Effector memory CD8-positive, alpha-beta T cell (primary cell): ENCODE results near the gene CLEC4A.
"Not testable (repeated sequence)": the region's sequence is repeated elsewhere in the genome, so short reads cannot be mapped to it uniquely, and the experiment has no call there.

Experiments used
- ATAC-seq: fragments of 150-1000 bp; cut with Tn5 transposase; replicated peaks from 2 replicates; pipeline ENCODE4 v1.10.0; 2021; ENCODE audit warnings: mild to moderate bottlenecking, moderate library complexity
- DNase-seq, 3 experiments: peaks; one replicate each; pipeline ENCODE4 v3.0.0; 2021
- H3K27ac Mint-ChIP-seq, 2 donors: one replicate each; pipeline ENCODE4 v1.8.0; 2022; ENCODE audit warnings: mild to moderate bottlenecking in 2 of 2, mixed read lengths in 2 of 2, moderate library complexity in 2 of 2
- H3K27me3 Mint-ChIP-seq, 2 donors: one replicate each; pipeline ENCODE4 v1.8.0; 2022; ENCODE audit warnings: mixed read lengths in 2 of 2
- H3K36me3 Mint-ChIP-seq: one replicate; pipeline ENCODE4 v1.8.0; 2022; ENCODE audit warnings: mild to moderate bottlenecking, moderate library complexity, mixed read lengths; ENCODE audit not compliant: insufficient read depth
- H3K4me1 Mint-ChIP-seq, 2 donors: one replicate each; pipeline ENCODE4 v1.8.0; 2022; ENCODE audit warnings: low read depth in 2 of 2, mixed read lengths in 2 of 2
- H3K4me3 Mint-ChIP-seq, 2 donors: one replicate each; pipeline ENCODE4 v1.8.0; 2022; ENCODE audit warnings: mild to moderate bottlenecking in 2 of 2, mixed read lengths in 2 of 2, moderate library complexity in 2 of 2
- H3K9me3 Mint-ChIP-seq, 2 donors: one replicate each; pipeline ENCODE4 v1.8.0; 2022; ENCODE audit warnings: mixed read lengths in 2 of 2
- total RNA-seq, 9 experiments: gene quantifications; one replicate each; lab custom pipeline; 2026; lab: John Stamatoyannopoulos, UW

Gene CLEC4A
- 0 to 0.42 (median 0.12) reads per million in 9 experiments for total RNA-seq

- DNase-seq (no peak), ATAC-seq (no peak)
- Mint-ChIP-seq H3K27me3 (no peaks in the 10 kb centered on the region), H3K4me3 (no peak within 1 kb of the TSS), H3K4me1 (no peaks in the 10 kb centered on the region), H3K27ac (no peak within 1 kb of the TSS), H3K36me3 (peaks cover 1% of the 10 kb centered on the region), H3K9me3 (no peaks in the 10 kb centered on the region)
Observed at GRCh38 chr12:8123124-8123912, at the start of gene CLEC4A. TSS of gene CLEC4A (plus strand) at chr12:8123617. CDS start at chr12:8123879, 262 bp downstream.

- no peak for ATAC-seq
- Mint-ChIP-seq H3K36me3 (no peaks in the 10 kb centered on the region), H3K27ac (no peak overlapping the region), H3K9me3 (no peaks in the 10 kb centered on the region), H3K4me1 (peaks cover 6 to 13% of the 10 kb centered on the region in 2 donors), H3K27me3 (no peaks in the 10 kb centered on the region), H3K4me3 (no peak overlapping the region)
- no peak for DNase-seq
Observed at GRCh38 chr12:8075935-8076334, 47.5 kb upstream of the CLEC4A start.

GRCh38 chr12:8076366-8076765, 47.1 kb upstream of the CLEC4A start:
- ATAC-seq, result no peak
- H3K27ac Mint-ChIP-seq, result no peak overlapping the region

GRCh38 chr12:8077207-8077606, 46.2 kb upstream of the CLEC4A start:
- no peak for DNase-seq
- Mint-ChIP-seq H3K4me1 (peaks cover 6 to 17% of the 10 kb centered on the region in 2 donors), H3K4me3 (no peak overlapping the region), H3K36me3 (peaks cover 7% of the 10 kb centered on the region), H3K27ac (peak overlapping the region in 1 of 2 donors; percentile 99), H3K9me3 (no peaks in the 10 kb centered on the region), H3K27me3 (no peaks in the 10 kb centered on the region)
- no peak for ATAC-seq

More at GRCh38 chr12:8076366-8076765, 47.1 kb upstream of the CLEC4A start:
- no peak for DNase-seq
- no peaks in the 10 kb centered on the region for H3K27me3 Mint-ChIP-seq
- H3K36me3 Mint-ChIP-seq, result peaks cover 2% of the 10 kb centered on the region
- H3K9me3 Mint-ChIP-seq, result no peaks in the 10 kb centered on the region
- no peak overlapping the region for H3K4me3 Mint-ChIP-seq
- H3K4me1 Mint-ChIP-seq, result peaks cover 6 to 16% of the 10 kb centered on the region in 2 donors

- peaks cover 16% of the 10 kb centered on the region for H3K36me3 Mint-ChIP-seq
- peak overlapping the region in 1 of 2 donors; percentile 8 for H3K4me3 Mint-ChIP-seq
- H3K4me1 Mint-ChIP-seq, result peaks cover 8 to 28% of the 10 kb centered on the region in 2 donors
- H3K27ac Mint-ChIP-seq, result peak overlapping the region; percentile 13 to 99
- H3K27me3 Mint-ChIP-seq, result no peaks in the 10 kb centered on the region
- peak; percentile 50 to 51 (median 51) for DNase-seq
- H3K9me3 Mint-ChIP-seq, result no peaks in the 10 kb centered on the region
- peak; percentile 12 for ATAC-seq
Observed at GRCh38 chr12:8078398-8078797, 45.0 kb upstream of the CLEC4A start.

- no peak overlapping the region for H3K4me3 Mint-ChIP-seq
- ATAC-seq (no peak), DNase-seq (no peak)
- no peaks in the 10 kb centered on the region for H3K9me3 Mint-ChIP-seq
- peak overlapping the region; percentile 13 to 99 for H3K27ac Mint-ChIP-seq
- H3K27me3 Mint-ChIP-seq, result no peaks in the 10 kb centered on the region
- H3K4me1 Mint-ChIP-seq, result peaks cover 11 to 33% of the 10 kb centered on the region in 2 donors
- peaks cover 16% of the 10 kb centered on the region for H3K36me3 Mint-ChIP-seq
Observed at GRCh38 chr12:8078916-8079315, 44.5 kb upstream of the CLEC4A start.

GRCh38 chr12:8080120-8080519, 43.3 kb upstream of the CLEC4A start:
- Mint-ChIP-seq H3K27me3 (no peaks in the 10 kb centered on the region), H3K36me3 (peaks cover 16% of the 10 kb centered on the region), H3K4me1 (peaks cover 20 to 44% of the 10 kb centered on the region in 2 donors), H3K4me3 (peak overlapping the region in 1 of 2 donors; percentile 97), H3K27ac (peak overlapping the region; percentile 5 to 99), H3K9me3 (no peaks in the 10 kb centered on the region)
- DNase-seq (no peak), ATAC-seq (no peak)

- Mint-ChIP-seq H3K27ac (peak overlapping the region; percentile 92 to 99), H3K27me3 (no peaks in the 10 kb centered on the region), H3K9me3 (no peaks in the 10 kb centered on the region), H3K4me1 (peaks cover 23 to 47% of the 10 kb centered on the region in 2 donors), H3K36me3 (peaks cover 27% of the 10 kb centered on the region), H3K4me3 (peak overlapping the region; percentile 82 to 97)
- DNase-seq (peak; percentile 7 to 27 (median 18)), ATAC-seq (no peak)
Observed at GRCh38 chr12:8081251-8081920, 42.0 kb upstream of the CLEC4A start.

GRCh38 chr12:8082808-8083100, 40.7 kb upstream of the CLEC4A start:
- Mint-ChIP-seq H3K9me3 (no peaks in the 10 kb centered on the region), H3K27ac (peak overlapping the region; percentile 92 to 99), H3K4me3 (peak overlapping the region; percentile 82 to 97), H3K4me1 (peaks cover 23 to 53% of the 10 kb centered on the region in 2 donors), H3K36me3 (peaks cover 27% of the 10 kb centered on the region), H3K27me3 (no peaks in the 10 kb centered on the region)
- no peak for DNase-seq
- ATAC-seq, result no peak

GRCh38 chr12:8084351-8084750, 39.1 kb upstream of the CLEC4A start:
- Mint-ChIP-seq H3K36me3 (peaks cover 33% of the 10 kb centered on the region), H3K4me1 (peaks cover 36 to 62% of the 10 kb centered on the region in 2 donors)

GRCh38 chr12:8087666-8088065, 35.8 kb upstream of the CLEC4A start:
- no peak for DNase-seq
- Mint-ChIP-seq H3K9me3 (no peaks in the 10 kb centered on the region), H3K4me3 (peak overlapping the region; percentile 75 to 81), H3K27ac (peak overlapping the region; percentile 92 to 94), H3K36me3 (peaks cover 53% of the 10 kb centered on the region), H3K4me1 (peaks cover 31 to 46% of the 10 kb centered on the region in 2 donors), H3K27me3 (no peaks in the 10 kb centered on the region)
- no peak for ATAC-seq

More at GRCh38 chr12:8084351-8084750, 39.1 kb upstream of the CLEC4A start:
- not testable (repeated sequence) for ATAC-seq, H3K27me3 Mint-ChIP-seq, DNase-seq, H3K9me3 Mint-ChIP-seq
- peak overlapping the region; percentile 92 to 99 for H3K27ac Mint-ChIP-seq
- H3K4me3 Mint-ChIP-seq, result peak overlapping the region; percentile 82 to 97

- ATAC-seq (peak; percentile 99), DNase-seq (peak; percentile 32 to 39 (median 38))
- Mint-ChIP-seq H3K27me3 (no peaks in the 10 kb centered on the region), H3K4me1 (peaks cover 28 to 37% of the 10 kb centered on the region in 2 donors), H3K27ac (peak overlapping the region; percentile 92 to 94), H3K4me3 (peak overlapping the region; percentile 75 to 81), H3K9me3 (no peaks in the 10 kb centered on the region), H3K36me3 (peaks cover 58% of the 10 kb centered on the region)
Observed at GRCh38 chr12:8088574-8088973, 34.8 kb upstream of the CLEC4A start.

GRCh38 chr12:8089277-8089676, 34.1 kb upstream of the CLEC4A start:
- ATAC-seq, H3K9me3 Mint-ChIP-seq, DNase-seq, H3K27me3 Mint-ChIP-seq: not testable (repeated sequence)
- H3K36me3 Mint-ChIP-seq, result peaks cover 65% of the 10 kb centered on the region
- peak overlapping the region; percentile 92 to 94 for H3K27ac Mint-ChIP-seq
- peak overlapping the region in 1 of 2 donors; percentile 81 for H3K4me3 Mint-ChIP-seq
- H3K4me1 Mint-ChIP-seq, result peaks cover 21 to 30% of the 10 kb centered on the region in 2 donors
